Mammary epithelial cell (primary cell): Measurements from ENCODE around the gene LRMDA.

Experiments used
- CTCF ChIP-seq, 2 donors: IDR thresholded peaks in 1 of 2; conservative IDR thresholded peaks in 1 of 2; 2 replicates each; pipeline ENCODE4 v1.5.1; 2011 to 2012; ENCODE audit warnings: inconsistent platforms in 2 of 2, low read length in 2 of 2, mild to moderate bottlenecking in 2 of 2, control low read depth in 1 of 2, low read depth in 1 of 2; ENCODE audit not compliant: insufficient read depth in 1 of 2; ENCODE audit errors: extremely low read depth in 1 of 2
- EZH2 ChIP-seq: IDR thresholded peaks from 2 replicates; pipeline ENCODE4 v1.6.1; 2012; ENCODE audit warnings: low read length, inconsistent platforms, borderline replicate concordance

GRCh38 chr10:76052682-76053503 is 621.5 kb downstream of the LRMDA start:
- no peak for TF ChIP-seq CTCF (conservative IDR thresholded peaks at IDR 0.05 in 1 of 2, IDR thresholded peaks at IDR 0.05 in 1 of 2; ENCODE audit: extremely low read depth in 1 of 2, insufficient read depth in 1 of 2, low read depth in 1 of 2, low read length in 2 of 2)
- no peak for TF ChIP-seq EZH2
